Thyroid gland (tissue), 4 donors: ENCODE results near the gene PLA2G10. TPM values are rescaled to one million over a fixed set of nuclear protein-coding genes. Genes with fewer than 3 reads are reported as not detected.
"Not testable (repeated sequence)": the region's sequence is repeated elsewhere in the genome, so short reads cannot be mapped to it uniquely, and the experiment has no call there.

ENCODE experiments used
- DNase-seq, 2 donors: peaks; one replicate each; pipeline ENCODE4 v3.0.0-alpha.2; 2019
- H3K27ac ChIP-seq, 3 donors: fragments of 200-600 bp; sonication (generic); 1 replicate in 2 of 3; 2 replicates in 1 of 3; pipeline ENCODE4 v1.5.1; 2016 to 2019; ENCODE audit warnings: mild to moderate bottlenecking in 1 of 3, moderate library complexity in 1 of 3
- H3K27me3 ChIP-seq: fragments of 200-600 bp; sonication (generic); one replicate; pipeline ENCODE4 v1.5.1; 2019
- H3K36me3 ChIP-seq, 2 donors: fragments of 200-600 bp; sonication (generic); one replicate each; pipeline ENCODE4 v1.5.1; 2016 to 2019
- H3K4me1 ChIP-seq, 2 donors: fragments of 200-600 bp; sonication (generic); one replicate each; pipeline ENCODE4 v1.5.1; 2017 to 2019
- H3K4me3 ChIP-seq, 3 donors: fragments of 200-600 bp; sonication (generic); replicated peaks in 1 of 3; 1 replicate in 2 of 3; 2 replicates in 1 of 3; pipeline ENCODE4 v1.5.1; 2016; ENCODE audit warnings: mild to moderate bottlenecking in 1 of 3
- H3K9me3 ChIP-seq: fragments of 200-600 bp; sonication (generic); one replicate; pipeline ENCODE4 v1.5.1; 2017
- POLR2A ChIP-seq, 2 donors: fragments of 450-650 bp; IDR thresholded peaks; one replicate each; pipeline ENCODE4 v1.6.1; 2017; ENCODE audit warnings: antibody characterized with exemption in 2 of 2, mild to moderate bottlenecking in 2 of 2, moderate library complexity in 1 of 2
- WGBS, 2 donors: methylation state at CpG; one replicate each; pipeline ENCODE4 v1.1.5; 2017; 5-methylcytosine and 5-hydroxymethylcytosine counted together
- intact Hi-C: fragments of 100-400 bp; cut with DNase I; formaldehyde crosslinking; loops from one replicate; pipeline ENCODE4 v1.15.1; 2023
- total RNA-seq, 4 donors: library from RNA; depleted of rRNA; stranded (reverse); fragments of >200 nt; gene quantifications; one replicate each; pipeline ENCODE4 v1.2.3, GENCODE V29; 2016
- TF ChIP-seq, protein P1 (sequence below), 6 experiments: fragments of 200-600 bp in 3 of 6; fragments of 450-650 bp in 3 of 6; sonication (generic) in 3 of 6; IDR thresholded peaks; one replicate each; pipeline ENCODE4 v1.5.1; 2016 to 2019; ENCODE audit warnings: antibody characterized with exemption in 6 of 6, mild to moderate bottlenecking in 2 of 6, inconsistent platforms in 1 of 6, moderate library complexity in 1 of 6

Gene PLA2G10
- total RNA-seq, 4 donors from 2014 or later, result not detected

DNA sequence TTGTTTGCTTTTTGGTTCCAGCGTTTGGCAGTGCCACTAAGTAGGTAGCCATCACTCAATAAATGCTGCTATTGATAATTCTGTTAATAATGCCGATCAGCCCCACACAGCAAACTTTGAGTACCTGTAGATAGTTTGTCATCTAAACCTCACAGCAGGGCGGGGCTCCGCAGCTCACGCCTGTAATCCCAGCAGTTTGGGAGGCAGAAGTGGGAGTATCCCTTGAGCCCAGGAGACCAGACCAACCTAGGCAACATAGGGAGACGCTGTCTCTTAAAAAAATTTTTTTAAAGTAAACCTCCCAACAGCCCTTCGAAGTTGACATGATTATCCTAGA lies 59.8 kb downstream of the PLA2G10 start:
- intact Hi-C loops, result no loop called here
- TF ChIP-seq, protein P1, sequence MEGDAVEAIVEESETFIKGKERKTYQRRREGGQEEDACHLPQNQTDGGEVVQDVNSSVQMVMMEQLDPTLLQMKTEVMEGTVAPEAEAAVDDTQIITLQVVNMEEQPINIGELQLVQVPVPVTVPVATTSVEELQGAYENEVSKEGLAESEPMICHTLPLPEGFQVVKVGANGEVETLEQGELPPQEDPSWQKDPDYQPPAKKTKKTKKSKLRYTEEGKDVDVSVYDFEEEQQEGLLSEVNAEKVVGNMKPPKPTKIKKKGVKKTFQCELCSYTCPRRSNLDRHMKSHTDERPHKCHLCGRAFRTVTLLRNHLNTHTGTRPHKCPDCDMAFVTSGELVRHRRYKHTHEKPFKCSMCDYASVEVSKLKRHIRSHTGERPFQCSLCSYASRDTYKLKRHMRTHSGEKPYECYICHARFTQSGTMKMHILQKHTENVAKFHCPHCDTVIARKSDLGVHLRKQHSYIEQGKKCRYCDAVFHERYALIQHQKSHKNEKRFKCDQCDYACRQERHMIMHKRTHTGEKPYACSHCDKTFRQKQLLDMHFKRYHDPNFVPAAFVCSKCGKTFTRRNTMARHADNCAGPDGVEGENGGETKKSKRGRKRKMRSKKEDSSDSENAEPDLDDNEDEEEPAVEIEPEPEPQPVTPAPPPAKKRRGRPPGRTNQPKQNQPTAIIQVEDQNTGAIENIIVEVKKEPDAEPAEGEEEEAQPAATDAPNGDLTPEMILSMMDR (IDR thresholded peaks at IDR 0.05), result no peak
- no peak for TF ChIP-seq POLR2A (IDR thresholded peaks at IDR 0.05)
- Histone ChIP-seq H3K36me3 (peaks cover 0 to 3% of the 10 kb centered on the region in 2 donors), H3K4me1 (peaks cover 12 to 47% of the 10 kb centered on the region in 2 donors), H3K27ac (no peak overlapping the region), H3K9me3 (no peaks in the 10 kb centered on the region), H3K4me3 (peak overlapping the region in 1 of 3 donors; percentile 96), H3K27me3 (no peaks in the 10 kb centered on the region)
- DNase-seq, result no peak
- WGBS, 2 donors, result 69 to 73% methylated on average over 7 of the region's 7 CpGs

DNA sequence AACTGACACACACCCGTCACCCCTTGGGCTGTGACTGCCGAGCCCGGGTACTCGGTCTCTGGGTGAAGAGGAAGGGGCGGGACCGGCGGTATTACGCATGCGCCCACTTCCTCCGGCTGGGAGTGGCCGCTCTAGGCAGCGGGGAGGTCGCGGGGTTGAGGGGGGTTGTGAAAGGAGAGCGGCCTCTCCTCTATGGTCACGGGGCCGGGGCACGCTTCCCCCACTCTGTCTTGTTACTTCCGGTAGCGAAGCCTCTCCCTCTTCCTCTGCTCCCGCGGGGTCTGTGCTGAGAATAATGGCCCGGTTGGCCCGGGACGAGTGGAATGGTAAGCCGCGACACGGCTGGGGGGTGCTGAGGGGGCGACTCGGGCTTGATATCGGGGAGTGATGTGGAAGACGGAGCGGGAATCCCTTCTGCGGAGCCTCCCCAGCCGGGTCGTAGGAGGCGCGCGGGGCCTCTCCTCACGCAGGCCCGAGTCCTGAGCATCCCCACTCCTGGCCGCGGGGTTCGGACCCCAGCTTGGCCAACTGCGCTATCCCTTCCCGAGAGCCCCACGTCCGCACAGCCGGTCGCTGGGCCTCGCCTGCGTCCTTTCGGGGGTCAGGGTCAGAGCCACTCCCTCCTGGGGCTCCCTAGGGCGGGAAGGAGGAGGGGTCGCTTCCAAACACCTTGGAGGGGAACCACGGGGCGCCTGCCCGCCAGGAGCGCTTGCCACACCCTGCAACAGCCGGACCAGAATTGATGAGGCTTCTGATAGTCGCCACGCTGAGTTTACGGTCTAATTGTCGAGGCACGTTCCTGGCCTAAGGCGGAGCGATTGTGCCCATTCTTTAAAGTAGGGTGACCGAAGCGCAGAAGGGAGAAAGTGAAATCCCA lies 61.2 kb downstream of the PLA2G10 start, which contains the start of gene BFAR:
TSS of gene BFAR (plus strand) at position 259 of the 877 bp plus-strand sequence. CDS start 11,396 bp downstream, outside the sequence.
- peak in 1 of 2 donors; percentile 98 for TF ChIP-seq POLR2A (IDR thresholded peaks at IDR 0.05)
- TF ChIP-seq, protein P1 (IDR thresholded peaks at IDR 0.05), result no peak
- DNase-seq, result peak; percentile 99 to 100
- peak within 1 kb of the TSS; percentile 78 to 93 (median 80) for H3K27ac ChIP-seq
- H3K27me3 ChIP-seq, result no peaks in the 10 kb centered on the region
- WGBS, 2 donors, result 0% methylated on average over 21 to 31 of the region's 69 CpGs
- intact Hi-C loops, result no loop called here
- peak within 1 kb of the TSS; percentile 65 to 96 (median 74) for H3K4me3 ChIP-seq
- no peaks in the 10 kb centered on the region for H3K9me3 ChIP-seq
- H3K36me3 ChIP-seq, result no peaks in the 10 kb centered on the region
- peaks cover 22 to 56% of the 10 kb centered on the region in 2 donors for H3K4me1 ChIP-seq

DNA sequence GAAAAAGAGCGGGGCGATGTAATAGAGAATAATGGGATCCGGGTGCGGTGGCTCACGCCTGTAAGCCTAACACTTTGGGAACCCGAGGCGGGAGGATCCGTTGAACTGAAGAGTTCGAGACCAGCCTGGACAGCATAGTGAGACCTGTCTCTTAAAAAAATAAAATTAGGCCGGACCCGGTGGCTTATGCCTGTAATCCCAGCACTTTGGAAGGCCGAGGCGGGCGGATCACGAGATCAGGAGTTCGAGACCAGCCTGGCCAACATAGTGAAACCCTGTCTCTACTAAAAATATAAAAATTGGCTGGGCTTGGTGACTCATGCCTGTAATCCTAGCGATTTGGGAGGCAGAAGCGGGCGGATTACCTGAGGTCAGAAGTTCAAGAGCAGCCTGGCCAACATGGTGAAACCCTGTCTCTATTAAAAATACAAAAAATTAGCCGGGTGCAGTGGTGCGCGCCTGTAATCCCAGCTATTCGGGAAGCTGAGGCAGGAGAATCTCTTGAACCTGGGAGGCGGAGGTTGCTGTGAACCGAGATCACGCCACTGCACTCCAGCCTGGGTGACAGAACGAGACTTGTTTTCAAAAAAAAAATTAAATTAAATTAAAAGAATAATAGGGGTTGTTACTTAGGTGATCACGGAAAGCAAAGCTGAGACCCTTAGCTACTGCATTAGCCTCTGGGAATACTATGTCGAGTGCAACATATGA lies 63.3 kb downstream of the PLA2G10 start:
- H3K27me3 ChIP-seq, H3K9me3 ChIP-seq, intact Hi-C loops: not testable (repeated sequence)
- 83 to 84% methylated on average over 29 of the region's 29 CpGs for WGBS, 2 donors
- H3K4me1 ChIP-seq, result peaks cover 22 to 39% of the 10 kb centered on the region in 2 donors
- peak overlapping the region; percentile 64 to 92 (median 82) for H3K27ac ChIP-seq
- DNase-seq, result peak; percentile 2 to 15
- peaks cover 6 to 12% of the 10 kb centered on the region in 2 donors for H3K36me3 ChIP-seq
- H3K4me3 ChIP-seq, result peak overlapping the region; percentile 73 to 82 (median 75)

DNA sequence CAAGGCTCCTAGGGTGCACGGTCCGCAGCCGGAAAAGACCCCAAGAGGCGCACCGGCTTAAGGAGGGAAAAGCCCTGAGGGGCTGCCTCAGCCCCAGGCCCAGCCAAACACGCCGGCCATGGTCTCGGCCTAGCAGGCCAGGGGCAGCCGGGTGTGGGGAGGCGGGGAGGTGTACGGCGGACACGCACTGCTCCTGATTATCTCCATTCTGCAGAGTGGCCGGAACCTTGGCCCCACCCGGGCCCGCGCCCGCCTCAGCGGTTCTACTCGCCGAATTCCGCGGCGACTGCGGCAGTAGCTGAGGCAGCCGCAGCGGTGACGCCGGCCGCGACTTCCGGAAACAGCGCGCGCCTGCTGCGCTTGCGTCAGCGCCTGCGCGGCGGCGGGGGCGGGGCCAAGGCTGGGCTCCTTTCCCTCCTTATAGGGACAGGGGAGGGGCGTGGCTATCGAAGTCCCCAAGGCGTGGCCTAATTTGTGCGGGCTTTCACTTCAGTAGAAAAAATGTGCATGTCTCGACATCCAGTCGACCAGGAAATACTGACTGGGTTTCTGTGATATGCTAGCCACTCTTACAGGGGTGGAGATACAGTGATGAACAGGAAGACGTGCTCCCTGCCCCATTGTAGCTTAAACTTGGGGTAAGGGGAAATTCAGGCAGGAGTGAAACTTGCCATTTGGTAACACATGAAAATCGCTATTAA lies 64.0 kb downstream of the PLA2G10 start, which contains the start of gene PARN:
TSS of gene PARN (minus strand) at position 342 of the 701 bp plus-strand sequence. CDS start at position 207, 135 bp downstream.
- Histone ChIP-seq H3K9me3 (no peaks in the 10 kb centered on the region), H3K27ac (peak within 1 kb of the TSS; percentile 82 to 92 (median 89)), H3K4me3 (peak within 1 kb of the TSS; percentile 73 to 82 (median 75)), H3K4me1 (peaks cover 22 to 35% of the 10 kb centered on the region in 2 donors), H3K27me3 (no peaks in the 10 kb centered on the region), H3K36me3 (peaks cover 13 to 15% of the 10 kb centered on the region in 2 donors)
- intact Hi-C loops, result no loop called here
- 2 to 5% methylated on average over 8 to 20 of the region's 51 CpGs for WGBS, 2 donors
- peak; percentile 97 for DNase-seq
- TF ChIP-seq, protein P1 (IDR thresholded peaks at IDR 0.05), result no peak
- TF ChIP-seq POLR2A (IDR thresholded peaks at IDR 0.05), result peak; percentile 71 to 94

DNA sequence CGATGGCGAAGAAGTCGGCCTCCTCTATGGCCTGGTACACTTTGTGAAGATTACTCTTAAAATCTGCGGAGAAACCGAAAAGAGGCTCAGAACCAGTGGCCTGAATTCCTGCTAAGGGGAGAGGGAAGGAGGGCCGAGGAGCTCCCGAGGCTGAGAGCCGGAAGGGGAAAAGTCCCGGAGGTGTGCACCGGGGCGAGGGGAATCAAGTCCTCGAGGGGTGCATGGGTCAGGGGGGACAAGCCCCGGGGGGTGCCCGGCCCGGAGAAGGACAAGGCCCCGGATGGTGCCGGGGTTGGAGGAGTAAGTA lies 64.5 kb downstream of the PLA2G10 start:
- peaks cover 22 to 35% of the 10 kb centered on the region in 2 donors for H3K4me1 ChIP-seq
- intact Hi-C loops, result no loop called here
- peak overlapping the region; percentile 82 to 92 (median 89) for H3K27ac ChIP-seq
- 2 to 3% methylated on average over 16 to 17 of the region's 17 CpGs for WGBS, 2 donors
- no peak for DNase-seq
- H3K27me3 ChIP-seq, result no peaks in the 10 kb centered on the region
- H3K4me3 ChIP-seq, result peak overlapping the region; percentile 73 to 82 (median 75)
- no peaks in the 10 kb centered on the region for H3K9me3 ChIP-seq
- H3K36me3 ChIP-seq, result peaks cover 15 to 17% of the 10 kb centered on the region in 2 donors
- TF ChIP-seq, protein P1 (IDR thresholded peaks at IDR 0.05), result no peak
- no peak for TF ChIP-seq POLR2A (IDR thresholded peaks at IDR 0.05)
